ENCODE measurements around the gene SOS1.
"Not testable (repeated sequence)": the region's sequence is repeated elsewhere in the genome, so short reads cannot be mapped to it uniquely, and the experiment has no call there.

The SOS1 gene

DNA sequence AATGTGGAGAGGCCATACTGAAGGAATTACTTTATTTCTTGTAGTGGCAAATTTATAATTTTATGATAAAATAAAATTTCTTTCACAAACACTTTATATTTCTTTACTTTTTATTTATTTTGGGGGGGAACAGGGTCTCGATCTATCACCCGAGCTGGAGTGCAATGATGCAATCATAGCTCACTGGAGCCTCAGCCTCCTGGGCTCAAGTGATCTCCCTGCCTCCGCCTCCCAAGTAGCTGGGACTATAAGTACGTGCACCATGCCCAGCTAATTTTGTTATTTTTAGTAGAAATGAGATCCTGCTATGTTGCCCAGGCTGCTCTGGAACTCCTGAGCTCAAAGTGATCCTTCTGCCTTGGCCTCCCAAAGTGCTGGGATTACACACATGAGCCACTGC, 59.6 kb downstream of the SOS1 start:
- no peak overlapping the region for H2AFZ ChIP-seq (ENCODE audit: low read depth)
- H3K4me1 ChIP-seq (ENCODE audit: low read depth, poor library complexity, severe bottlenecking), result peaks cover 22% of the 10 kb centered on the region
- no peak overlapping the region for H3K9ac ChIP-seq
- TF ChIP-seq, protein P1, sequence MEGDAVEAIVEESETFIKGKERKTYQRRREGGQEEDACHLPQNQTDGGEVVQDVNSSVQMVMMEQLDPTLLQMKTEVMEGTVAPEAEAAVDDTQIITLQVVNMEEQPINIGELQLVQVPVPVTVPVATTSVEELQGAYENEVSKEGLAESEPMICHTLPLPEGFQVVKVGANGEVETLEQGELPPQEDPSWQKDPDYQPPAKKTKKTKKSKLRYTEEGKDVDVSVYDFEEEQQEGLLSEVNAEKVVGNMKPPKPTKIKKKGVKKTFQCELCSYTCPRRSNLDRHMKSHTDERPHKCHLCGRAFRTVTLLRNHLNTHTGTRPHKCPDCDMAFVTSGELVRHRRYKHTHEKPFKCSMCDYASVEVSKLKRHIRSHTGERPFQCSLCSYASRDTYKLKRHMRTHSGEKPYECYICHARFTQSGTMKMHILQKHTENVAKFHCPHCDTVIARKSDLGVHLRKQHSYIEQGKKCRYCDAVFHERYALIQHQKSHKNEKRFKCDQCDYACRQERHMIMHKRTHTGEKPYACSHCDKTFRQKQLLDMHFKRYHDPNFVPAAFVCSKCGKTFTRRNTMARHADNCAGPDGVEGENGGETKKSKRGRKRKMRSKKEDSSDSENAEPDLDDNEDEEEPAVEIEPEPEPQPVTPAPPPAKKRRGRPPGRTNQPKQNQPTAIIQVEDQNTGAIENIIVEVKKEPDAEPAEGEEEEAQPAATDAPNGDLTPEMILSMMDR (conservative IDR thresholded peaks at IDR 0.05; ENCODE audit: low read depth, low read length), result no peak
- no peak overlapping the region for H3K4me2 ChIP-seq
- no peaks in the 10 kb centered on the region; the same call in 1 of the 2 replicates for H3K79me2 ChIP-seq (ENCODE audit: insufficient read depth, low read depth)
- H3K4me3 ChIP-seq (IDR thresholded peaks at IDR 0.05; ENCODE audit: insufficient read depth, low read depth, low read length), result no peak overlapping the region
- H3K36me3 ChIP-seq (ENCODE audit: insufficient read depth), result no peaks in the 10 kb centered on the region
- H3K27ac ChIP-seq, result no peak overlapping the region
- no peaks in the 10 kb centered on the region for H3K27me3 ChIP-seq (ENCODE audit: insufficient read depth, low read depth)
- no peaks in the 10 kb centered on the region for H4K20me1 ChIP-seq (ENCODE audit: insufficient read depth)

DNA sequence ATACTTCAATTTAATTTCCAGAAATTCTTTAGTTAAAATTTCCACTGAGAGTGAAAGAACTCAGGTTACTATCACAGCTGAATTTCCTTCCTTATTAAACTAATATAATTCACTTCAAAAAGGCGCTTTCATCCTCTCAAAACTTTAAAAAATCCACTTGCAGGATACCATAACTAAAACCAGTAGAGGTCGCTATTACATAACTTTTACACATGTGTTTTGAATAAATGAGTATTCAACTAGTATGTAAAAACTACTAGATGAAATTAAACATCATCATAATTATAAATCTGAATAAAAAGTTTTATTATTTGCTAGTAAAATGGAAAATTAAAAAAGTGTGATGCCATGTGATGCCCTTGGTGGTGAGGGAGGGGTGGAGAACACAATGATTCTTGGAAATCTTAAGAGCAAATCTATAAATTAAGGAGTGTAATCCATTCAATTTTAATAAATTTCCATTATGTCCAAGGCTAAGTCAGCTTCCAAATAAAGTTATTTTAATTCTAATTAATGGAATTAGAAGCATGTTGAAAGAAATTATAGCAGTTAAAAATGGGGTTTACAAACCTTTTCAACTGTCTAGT, 61.4 kb downstream of the SOS1 start:
- Histone ChIP-seq H3K4me3 (IDR thresholded peaks at IDR 0.05; ENCODE audit: insufficient read depth, low read depth, low read length) (no peak overlapping the region), H3K4me1 (ENCODE audit: low read depth, poor library complexity, severe bottlenecking) (peaks cover 22% of the 10 kb centered on the region), H4K20me1 (ENCODE audit: insufficient read depth) (no peaks in the 10 kb centered on the region), H3K27me3 (ENCODE audit: insufficient read depth, low read depth) (no peaks in the 10 kb centered on the region), H3K36me3 (ENCODE audit: insufficient read depth) (no peaks in the 10 kb centered on the region), H3K79me2 (ENCODE audit: insufficient read depth, low read depth) (no peaks in the 10 kb centered on the region; the same call in 1 of the 2 replicates), H3K27ac (no peak overlapping the region), H3K4me2 (no peak overlapping the region), H2AFZ (ENCODE audit: low read depth) (no peak overlapping the region), H3K9ac (no peak overlapping the region)
- TF ChIP-seq, protein P1 (conservative IDR thresholded peaks at IDR 0.05; ENCODE audit: low read depth, low read length), result peak; percentile 94

DNA sequence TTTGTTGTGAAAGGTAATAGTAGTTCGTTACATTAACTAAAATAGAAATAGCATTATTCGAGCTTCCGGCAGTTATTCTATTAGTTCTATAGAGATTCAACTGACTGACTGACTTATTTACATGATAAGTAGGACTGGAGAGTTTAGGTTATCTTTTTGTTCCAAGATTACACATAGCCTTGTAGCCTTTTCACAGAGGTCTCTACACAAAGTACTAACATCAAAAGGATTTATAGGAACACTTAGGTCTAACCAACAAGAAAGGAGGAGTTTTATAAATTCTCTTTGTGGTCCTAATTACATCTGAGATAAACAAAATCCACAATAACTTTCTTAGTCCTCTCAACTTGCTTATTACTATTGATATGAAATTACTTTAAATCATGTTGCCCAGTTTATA, 62.8 kb downstream of the SOS1 start:
- Histone ChIP-seq H3K27me3 (ENCODE audit: insufficient read depth, low read depth) (no peaks in the 10 kb centered on the region), H3K4me2 (no peak overlapping the region), H3K4me1 (ENCODE audit: low read depth, poor library complexity, severe bottlenecking) (peaks cover 22% of the 10 kb centered on the region), H2AFZ (ENCODE audit: low read depth) (no peak overlapping the region), H3K4me3 (IDR thresholded peaks at IDR 0.05; ENCODE audit: insufficient read depth, low read depth, low read length) (no peak overlapping the region), H3K36me3 (ENCODE audit: insufficient read depth) (no peaks in the 10 kb centered on the region), H3K27ac (no peak overlapping the region), H3K9ac (no peak overlapping the region), H3K79me2 (ENCODE audit: insufficient read depth, low read depth) (no peaks in the 10 kb centered on the region; the same call in 1 of the 2 replicates), H4K20me1 (ENCODE audit: insufficient read depth) (no peaks in the 10 kb centered on the region)
- TF ChIP-seq, protein P1 (conservative IDR thresholded peaks at IDR 0.05; ENCODE audit: low read depth, low read length), result no peak

DNA sequence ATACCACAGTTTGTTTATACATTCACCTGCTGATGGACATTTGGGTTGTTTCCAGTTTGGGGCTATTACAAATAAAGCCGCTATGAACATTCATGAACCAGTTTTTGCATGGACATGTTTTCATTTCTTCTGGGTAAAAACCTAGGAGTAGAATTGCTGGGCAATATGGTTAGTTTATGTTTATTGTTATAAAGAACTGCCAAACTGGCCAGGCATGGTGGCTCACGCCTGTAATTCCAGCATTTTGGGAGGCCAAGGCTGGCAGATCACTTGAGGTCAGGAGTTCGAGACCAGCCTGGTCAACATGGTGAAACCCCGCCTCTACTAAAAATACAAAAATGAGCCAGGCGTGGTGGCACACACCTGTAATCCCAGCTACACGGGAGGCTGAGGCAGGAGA, 68.2 kb downstream of the SOS1 start:
- not testable (repeated sequence) for H3K4me2 ChIP-seq; H3K27ac ChIP-seq; H2AFZ ChIP-seq (ENCODE audit: low read depth); H3K4me1 ChIP-seq (ENCODE audit: low read depth, poor library complexity, severe bottlenecking); H3K9ac ChIP-seq; H3K79me2 ChIP-seq (ENCODE audit: insufficient read depth, low read depth); H3K36me3 ChIP-seq (ENCODE audit: insufficient read depth); H3K27me3 ChIP-seq (ENCODE audit: insufficient read depth, low read depth); H4K20me1 ChIP-seq (ENCODE audit: insufficient read depth); H3K4me3 ChIP-seq (IDR thresholded peaks at IDR 0.05; ENCODE audit: insufficient read depth, low read depth, low read length)

DNA sequence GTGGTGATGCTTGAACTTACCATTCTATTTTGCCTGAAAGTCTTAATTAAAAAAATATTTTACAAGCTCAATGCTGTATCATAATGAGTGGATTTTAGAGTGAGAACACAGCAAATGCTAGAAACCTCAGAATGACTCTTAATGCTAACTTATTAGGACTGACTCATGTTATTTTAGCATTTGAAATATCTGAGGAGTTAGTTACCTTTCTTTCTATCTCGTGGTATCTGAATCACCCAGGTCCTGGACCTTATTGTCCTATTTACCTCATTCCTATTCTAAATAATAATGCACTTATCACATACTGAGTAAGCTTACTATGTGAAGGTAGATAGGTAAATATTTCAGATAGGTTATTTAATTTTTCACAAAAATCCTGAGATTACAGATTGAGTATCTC, 70.7 kb downstream of the SOS1 start:
- no peak overlapping the region for H2AFZ ChIP-seq (ENCODE audit: low read depth)
- no peak overlapping the region for H3K4me2 ChIP-seq
- H3K36me3 ChIP-seq (ENCODE audit: insufficient read depth), result no peaks in the 10 kb centered on the region
- TF ChIP-seq, protein P1 (conservative IDR thresholded peaks at IDR 0.05; ENCODE audit: low read depth, low read length), result no peak
- H3K9ac ChIP-seq, result no peak overlapping the region
- no peaks in the 10 kb centered on the region for H3K4me1 ChIP-seq (ENCODE audit: low read depth, poor library complexity, severe bottlenecking)
- no peaks in the 10 kb centered on the region for H4K20me1 ChIP-seq (ENCODE audit: insufficient read depth)
- no peaks in the 10 kb centered on the region for H3K27me3 ChIP-seq (ENCODE audit: insufficient read depth, low read depth)
- no peaks in the 10 kb centered on the region for H3K79me2 ChIP-seq (ENCODE audit: insufficient read depth, low read depth)
- H3K4me3 ChIP-seq (IDR thresholded peaks at IDR 0.05; ENCODE audit: insufficient read depth, low read depth, low read length), result no peak overlapping the region
- H3K27ac ChIP-seq, result no peak overlapping the region

Data from KMS-11 (cell line).